Measurements from ENCODE around the gene GPD2.

Gene GPD2

DNA sequence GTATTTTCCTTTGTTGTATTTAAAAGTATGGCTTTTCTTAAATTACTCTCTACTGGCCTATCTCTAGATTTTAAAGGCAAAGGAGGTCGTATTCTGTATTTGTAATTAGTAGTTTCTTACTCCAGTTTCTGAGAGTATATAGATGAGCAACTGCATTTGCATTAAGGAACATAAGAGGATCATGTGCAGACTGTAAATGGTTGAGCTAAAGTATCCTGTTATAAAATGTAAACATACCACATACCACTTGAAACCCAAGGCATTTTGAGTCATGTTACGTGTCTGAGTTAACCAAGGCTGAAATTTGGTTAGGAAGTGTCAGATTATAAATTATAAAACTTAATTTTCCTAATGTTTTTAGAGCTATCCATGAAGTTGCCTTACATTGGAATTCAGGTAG lies 76.3 kb downstream of the GPD2 start:
- no peaks in the 10 kb centered on the region for H3F3A ChIP-seq (ENCODE audit: low read depth)
- no peak overlapping the region for H2AFZ ChIP-seq (ENCODE audit: low read length)
- no peaks in the 10 kb centered on the region for H3K4me1 ChIP-seq (ENCODE audit: insufficient read depth, low read length, poor library complexity, severe bottlenecking)
- no peaks in the 10 kb centered on the region for H3K9me2 ChIP-seq (replicated peaks; ENCODE audit: low read depth, low read length)
- no peak overlapping the region for H3K9ac ChIP-seq (ENCODE audit: low read depth, low read length, poor library complexity, severe bottlenecking)
- TF ChIP-seq, protein P1, sequence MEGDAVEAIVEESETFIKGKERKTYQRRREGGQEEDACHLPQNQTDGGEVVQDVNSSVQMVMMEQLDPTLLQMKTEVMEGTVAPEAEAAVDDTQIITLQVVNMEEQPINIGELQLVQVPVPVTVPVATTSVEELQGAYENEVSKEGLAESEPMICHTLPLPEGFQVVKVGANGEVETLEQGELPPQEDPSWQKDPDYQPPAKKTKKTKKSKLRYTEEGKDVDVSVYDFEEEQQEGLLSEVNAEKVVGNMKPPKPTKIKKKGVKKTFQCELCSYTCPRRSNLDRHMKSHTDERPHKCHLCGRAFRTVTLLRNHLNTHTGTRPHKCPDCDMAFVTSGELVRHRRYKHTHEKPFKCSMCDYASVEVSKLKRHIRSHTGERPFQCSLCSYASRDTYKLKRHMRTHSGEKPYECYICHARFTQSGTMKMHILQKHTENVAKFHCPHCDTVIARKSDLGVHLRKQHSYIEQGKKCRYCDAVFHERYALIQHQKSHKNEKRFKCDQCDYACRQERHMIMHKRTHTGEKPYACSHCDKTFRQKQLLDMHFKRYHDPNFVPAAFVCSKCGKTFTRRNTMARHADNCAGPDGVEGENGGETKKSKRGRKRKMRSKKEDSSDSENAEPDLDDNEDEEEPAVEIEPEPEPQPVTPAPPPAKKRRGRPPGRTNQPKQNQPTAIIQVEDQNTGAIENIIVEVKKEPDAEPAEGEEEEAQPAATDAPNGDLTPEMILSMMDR (conservative IDR thresholded peaks at IDR 0.05; ENCODE audit: low read length) = no peak
- no peak for TF ChIP-seq EZH2phosphoT487 (IDR thresholded peaks at IDR 0.05; ENCODE audit: borderline replicate concordance)
- peaks cover 27% of the 10 kb centered on the region; the same call in 1 of the 2 replicates for H3K36me3 ChIP-seq (ENCODE audit: insufficient read depth, low read length)
- no peaks in the 10 kb centered on the region for H3K27me3 ChIP-seq (ENCODE audit: insufficient read depth, low read length, poor library complexity, severe bottlenecking)
- H3K79me2 ChIP-seq (ENCODE audit: insufficient read depth, low read length) = no peaks in the 10 kb centered on the region
- H3K4me2 ChIP-seq (ENCODE audit: low read depth, low read length, poor library complexity, severe bottlenecking) = no peak overlapping the region
- no peaks in the 10 kb centered on the region for H3K9me3 ChIP-seq (ENCODE audit: insufficient read depth, low read depth, low read length)
- H4K20me1 ChIP-seq (ENCODE audit: insufficient read depth, low read length, poor library complexity, severe bottlenecking) = no peaks in the 10 kb centered on the region
- H3K4me3 ChIP-seq (ENCODE audit: low read length, poor library complexity, severe bottlenecking) = no peak overlapping the region

DNA sequence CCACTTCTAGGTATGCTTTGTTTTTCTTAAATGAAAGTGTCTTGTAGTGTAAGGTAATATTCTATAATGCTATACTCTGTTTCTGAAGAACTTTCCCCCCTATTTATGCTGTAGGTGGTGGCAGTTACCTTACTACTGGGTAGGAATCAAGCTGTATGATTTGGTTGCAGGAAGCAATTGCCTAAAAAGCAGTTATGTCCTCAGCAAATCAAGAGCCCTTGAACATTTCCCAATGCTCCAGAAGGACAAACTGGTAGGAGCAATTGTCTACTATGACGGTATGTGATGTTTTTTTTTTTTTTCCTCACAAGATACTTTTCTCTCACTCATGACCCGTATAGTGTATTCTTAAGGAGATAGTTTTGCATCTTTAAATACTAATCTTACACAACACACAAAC lies 77.0 kb downstream of the GPD2 start:
- Histone ChIP-seq H3K36me3 (ENCODE audit: insufficient read depth, low read length) (peaks cover 27% of the 10 kb centered on the region; the same call in 1 of the 2 replicates), H3K9ac (ENCODE audit: low read depth, low read length, poor library complexity, severe bottlenecking) (no peak overlapping the region), H3K9me2 (replicated peaks; ENCODE audit: low read depth, low read length) (no peaks in the 10 kb centered on the region), H3K9me3 (ENCODE audit: insufficient read depth, low read depth, low read length) (no peaks in the 10 kb centered on the region), H4K20me1 (ENCODE audit: insufficient read depth, low read length, poor library complexity, severe bottlenecking) (no peaks in the 10 kb centered on the region), H3K79me2 (ENCODE audit: insufficient read depth, low read length) (no peaks in the 10 kb centered on the region), H3K4me2 (ENCODE audit: low read depth, low read length, poor library complexity, severe bottlenecking) (no peak overlapping the region), H3K27me3 (ENCODE audit: insufficient read depth, low read length, poor library complexity, severe bottlenecking) (no peaks in the 10 kb centered on the region), H2AFZ (ENCODE audit: low read length) (no peak overlapping the region), H3F3A (ENCODE audit: low read depth) (no peaks in the 10 kb centered on the region), H3K4me1 (ENCODE audit: insufficient read depth, low read length, poor library complexity, severe bottlenecking) (no peaks in the 10 kb centered on the region), H3K4me3 (ENCODE audit: low read length, poor library complexity, severe bottlenecking) (no peak overlapping the region)
- no peak for TF ChIP-seq EZH2phosphoT487 (IDR thresholded peaks at IDR 0.05; ENCODE audit: borderline replicate concordance)
- TF ChIP-seq, protein P1 (conservative IDR thresholded peaks at IDR 0.05; ENCODE audit: low read length) = no peak

DNA sequence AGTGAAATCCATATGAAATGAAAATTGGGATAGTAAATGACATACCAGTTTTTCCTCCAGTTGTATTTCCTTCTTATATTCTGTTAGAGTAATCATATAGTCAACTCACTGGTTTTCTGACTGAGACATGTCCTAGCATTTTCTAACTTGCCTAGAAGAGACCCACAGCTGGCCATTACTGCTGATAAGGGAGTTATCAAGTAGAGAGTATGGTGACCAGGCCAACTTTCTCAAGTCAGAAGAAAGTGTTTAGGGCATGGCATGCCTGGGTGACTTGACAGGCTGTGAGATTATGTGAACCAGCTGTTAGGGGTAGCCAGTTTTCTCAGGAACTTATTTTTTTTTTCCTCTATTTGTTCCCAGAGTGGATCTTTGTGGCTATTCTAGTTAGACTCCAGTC lies 81.2 kb downstream of the GPD2 start:
- Histone ChIP-seq H3K79me2 (ENCODE audit: insufficient read depth, low read length) (no peaks in the 10 kb centered on the region), H3F3A (ENCODE audit: low read depth) (no peaks in the 10 kb centered on the region), H3K36me3 (ENCODE audit: insufficient read depth, low read length) (peaks cover 28% of the 10 kb centered on the region; the same call in 1 of the 2 replicates), H3K4me2 (ENCODE audit: low read depth, low read length, poor library complexity, severe bottlenecking) (no peak overlapping the region), H4K20me1 (ENCODE audit: insufficient read depth, low read length, poor library complexity, severe bottlenecking) (no peaks in the 10 kb centered on the region), H3K4me3 (ENCODE audit: low read length, poor library complexity, severe bottlenecking) (no peak overlapping the region), H3K4me1 (ENCODE audit: insufficient read depth, low read length, poor library complexity, severe bottlenecking) (no peaks in the 10 kb centered on the region), H3K9ac (ENCODE audit: low read depth, low read length, poor library complexity, severe bottlenecking) (no peak overlapping the region), H3K9me2 (replicated peaks; ENCODE audit: low read depth, low read length) (no peaks in the 10 kb centered on the region), H3K27me3 (ENCODE audit: insufficient read depth, low read length, poor library complexity, severe bottlenecking) (no peaks in the 10 kb centered on the region), H2AFZ (ENCODE audit: low read length) (no peak overlapping the region), H3K9me3 (ENCODE audit: insufficient read depth, low read depth, low read length) (no peaks in the 10 kb centered on the region)
- no peak for TF ChIP-seq EZH2phosphoT487 (IDR thresholded peaks at IDR 0.05; ENCODE audit: borderline replicate concordance)
- TF ChIP-seq, protein P1 (conservative IDR thresholded peaks at IDR 0.05; ENCODE audit: low read length) = no peak
